OCI-LY7 (cell line): ENCODE measurements around the gene UBL5.

ENCODE experiments used
- EZH2phosphoT487 ChIP-seq: fragments of 200-600 bp; sonication (generic); IDR thresholded peaks from 2 replicates; pipeline ENCODE4 v1.6.1; 2018; ENCODE audit warnings: low read depth, borderline replicate concordance, mild to moderate bottlenecking, mixed run types, antibody characterized with exemption, low read length, moderate library complexity, mixed read lengths
- TF ChIP-seq, protein P1 (sequence below): fragments of 200-600 bp; sonication (generic); conservative IDR thresholded peaks from 2 replicates; pipeline ENCODE4 v1.5.1; 2014; ENCODE audit warnings: mild to moderate bottlenecking, antibody characterized with exemption, low read length, moderate library complexity, mixed read lengths

GRCh38 chr19:9877780-9878510 is 50.2 kb downstream of the UBL5 start:
- TF ChIP-seq, protein P1, sequence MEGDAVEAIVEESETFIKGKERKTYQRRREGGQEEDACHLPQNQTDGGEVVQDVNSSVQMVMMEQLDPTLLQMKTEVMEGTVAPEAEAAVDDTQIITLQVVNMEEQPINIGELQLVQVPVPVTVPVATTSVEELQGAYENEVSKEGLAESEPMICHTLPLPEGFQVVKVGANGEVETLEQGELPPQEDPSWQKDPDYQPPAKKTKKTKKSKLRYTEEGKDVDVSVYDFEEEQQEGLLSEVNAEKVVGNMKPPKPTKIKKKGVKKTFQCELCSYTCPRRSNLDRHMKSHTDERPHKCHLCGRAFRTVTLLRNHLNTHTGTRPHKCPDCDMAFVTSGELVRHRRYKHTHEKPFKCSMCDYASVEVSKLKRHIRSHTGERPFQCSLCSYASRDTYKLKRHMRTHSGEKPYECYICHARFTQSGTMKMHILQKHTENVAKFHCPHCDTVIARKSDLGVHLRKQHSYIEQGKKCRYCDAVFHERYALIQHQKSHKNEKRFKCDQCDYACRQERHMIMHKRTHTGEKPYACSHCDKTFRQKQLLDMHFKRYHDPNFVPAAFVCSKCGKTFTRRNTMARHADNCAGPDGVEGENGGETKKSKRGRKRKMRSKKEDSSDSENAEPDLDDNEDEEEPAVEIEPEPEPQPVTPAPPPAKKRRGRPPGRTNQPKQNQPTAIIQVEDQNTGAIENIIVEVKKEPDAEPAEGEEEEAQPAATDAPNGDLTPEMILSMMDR, result no peak
- TF ChIP-seq EZH2phosphoT487, result no peak
